Small intestine (tissue), 7 donors: ENCODE measurements around the gene TMEM170A. TPM values are rescaled to one million over a fixed set of nuclear protein-coding genes. Genes with fewer than 3 reads are reported as not detected.

Experiments
- DNase-seq, 2 donors: peaks; one replicate each; pipeline versions ENCODE4 v3.0.0 to v3.0.0-alpha.2; 2013
- FAIRE-seq: peaks from 2 replicates; lab custom pipeline; 2012; peaks lifted over from hg19 to GRCh38; lab: Jason Lieb, UNC
- H3K27ac ChIP-seq, 3 donors: one replicate each; pipeline ENCODE4 v1.5.1; 2013; ENCODE audit warnings: low read length in 2 of 3, mild to moderate bottlenecking in 2 of 3, control low read depth in 1 of 3, inconsistent platforms in 1 of 3, low read depth in 1 of 3, moderate library complexity in 1 of 3
- H3K27me3 ChIP-seq, 3 donors: one replicate each; pipeline ENCODE4 v1.6.1; 2013; ENCODE audit warnings: low read length in 3 of 3, inconsistent platforms in 1 of 3; ENCODE audit not compliant: control insufficient read depth in 3 of 3, insufficient read depth in 3 of 3
- H3K36me3 ChIP-seq, 3 donors: one replicate each; pipeline ENCODE4 v1.6.1; 2013; ENCODE audit warnings: low read length in 3 of 3, inconsistent platforms in 1 of 3, low read depth in 1 of 3, mild to moderate bottlenecking in 1 of 3, moderate library complexity in 1 of 3; ENCODE audit not compliant: control insufficient read depth in 3 of 3, insufficient read depth in 2 of 3
- H3K4me1 ChIP-seq, 3 donors: one replicate each; pipeline ENCODE4 v1.6.1; 2013; ENCODE audit warnings: low read length in 2 of 3, inconsistent platforms in 1 of 3, low read depth in 1 of 3, mild to moderate bottlenecking in 1 of 3, moderate library complexity in 1 of 3; ENCODE audit not compliant: control insufficient read depth in 3 of 3, insufficient read depth in 2 of 3
- H3K4me3 ChIP-seq, 3 donors: one replicate each; pipeline ENCODE4 v1.5.1; 2013; ENCODE audit warnings: low read length in 3 of 3, control low read depth in 1 of 3, inconsistent platforms in 1 of 3, low read depth in 1 of 3, mild to moderate bottlenecking in 1 of 3, moderate library complexity in 1 of 3
- H3K9me3 ChIP-seq, 2 donors: one replicate each; pipeline ENCODE4 v1.6.1; 2013; ENCODE audit warnings: low read depth in 1 of 2, low read length in 1 of 2; ENCODE audit not compliant: control insufficient read depth in 2 of 2, insufficient read depth in 1 of 2
- WGBS, 3 donors: extraction: QIAGEN DNeasy Blood & Tissue Kit; methylation state at CpG; one replicate each; pipeline ENCODE4 v1.1.7; 2013; 5-methylcytosine and 5-hydroxymethylcytosine counted together
- polyA plus RNA-seq, 4 donors: library from polyadenylated mRNA; stranded (reverse) in 3 of 4; unstranded in 1 of 4; fragments of 200-250 nt in 3 of 4; fragments of 120-200 nt in 1 of 4; gene quantifications; one replicate each; pipeline versions ENCODE4 v1.2.1 to v1.2.3, GENCODE V29; 2013
- donor health status: healthy with polysubstance abuse.
- donor health status: control.
- donor health status: control.
- donor health status: Bipolar disorder and iron deficiency.
- donor health status: healthy.

Gene TMEM170A
- polyA plus RNA-seq, 4 donors, result 9.6 to 50.9 (median 15.5) TPM

- no peak overlapping the region for H3K4me3 ChIP-seq
- peaks cover 0 to 16% (median 7%) of the 10 kb centered on the region in 3 donors for H3K4me1 ChIP-seq
- H3K27me3 ChIP-seq, result no peaks in the 10 kb centered on the region
- DNase-seq (peak; percentile 81 to 85), FAIRE-seq (no peak)
- H3K9me3 ChIP-seq, result no peaks in the 10 kb centered on the region
- 15 to 65% (median 31%) methylated on average over 9 of the region's 9 CpGs for WGBS, 3 donors
- no peaks in the 10 kb centered on the region for H3K36me3 ChIP-seq
- H3K27ac ChIP-seq, result peak overlapping the region in 2 of 3 donors; percentile 36 to 40
Observed at GRCh38 chr16:75486014-75486675, 21.7 kb upstream of the TMEM170A start.

- Histone ChIP-seq H3K27me3 (no peaks in the 10 kb centered on the region), H3K36me3 (no peaks in the 10 kb centered on the region), H3K27ac (peak overlapping the region in 1 of 3 donors; percentile 40), H3K9me3 (no peaks in the 10 kb centered on the region), H3K4me3 (no peak overlapping the region), H3K4me1 (peaks cover 0 to 16% (median 7%) of the 10 kb centered on the region in 3 donors)
- DNase-seq (no peak), FAIRE-seq (no peak)
- 67 to 86% (median 81%) methylated on average over 7 of the region's 7 CpGs for WGBS, 3 donors
Observed at GRCh38 chr16:75485230-75486013, 20.9 kb upstream of the TMEM170A start.

GRCh38 chr16:75483222-75483621 lies 18.7 kb upstream of the TMEM170A start:
- no peak for FAIRE-seq
- no peaks in the 10 kb centered on the region for H3K27me3 ChIP-seq
- peaks cover 0 to 16% (median 7%) of the 10 kb centered on the region in 3 donors for H3K4me1 ChIP-seq
- H3K9me3 ChIP-seq, result no peaks in the 10 kb centered on the region
- peak in 1 of 2 donors; percentile 55 for DNase-seq
- H3K36me3 ChIP-seq, result no peaks in the 10 kb centered on the region
- 46 to 71% (median 66%) methylated on average over 2 of the region's 2 CpGs for WGBS, 3 donors
- H3K27ac ChIP-seq, result no peak overlapping the region
- no peak overlapping the region for H3K4me3 ChIP-seq

- FAIRE-seq (no peak), DNase-seq (no peak)
- H3K4me3 ChIP-seq, result no peak overlapping the region
- H3K27ac ChIP-seq, result no peak overlapping the region
- no peaks in the 10 kb centered on the region for H3K36me3 ChIP-seq
- 67 to 81% (median 73%) methylated on average over 14 of the region's 14 CpGs for WGBS, 3 donors
- no peaks in the 10 kb centered on the region for H3K27me3 ChIP-seq
- no peaks in the 10 kb centered on the region for H3K9me3 ChIP-seq
- peaks cover 0 to 16% (median 7%) of the 10 kb centered on the region in 3 donors for H3K4me1 ChIP-seq
Observed at GRCh38 chr16:75482434-75483205, 18.1 kb upstream of the TMEM170A start.

GRCh38 chr16:75481475-75481874 lies 17.0 kb upstream of the TMEM170A start:
- no peaks in the 10 kb centered on the region for H3K9me3 ChIP-seq
- H3K27ac ChIP-seq, result no peak overlapping the region
- H3K4me1 ChIP-seq, result peaks cover 0 to 8% (median 3%) of the 10 kb centered on the region in 3 donors
- no peaks in the 10 kb centered on the region for H3K27me3 ChIP-seq
- H3K36me3 ChIP-seq, result no peaks in the 10 kb centered on the region
- DNase-seq, result no peak
- no peak overlapping the region for H3K4me3 ChIP-seq
- FAIRE-seq, result no peak
- 85 to 93% (median 86%) methylated on average over 7 of the region's 7 CpGs for WGBS, 3 donors

GRCh38 chr16:75479421-75479990 lies 15.0 kb upstream of the TMEM170A start:
- DNase-seq (no peak), FAIRE-seq (no peak)
- no peak overlapping the region for H3K27ac ChIP-seq
- no peaks in the 10 kb centered on the region for H3K9me3 ChIP-seq
- WGBS, 3 donors, result 95 to 97% (median 97%) methylated on average over 43 to 47 of the region's 47 CpGs
- no peaks in the 10 kb centered on the region for H3K27me3 ChIP-seq
- H3K4me1 ChIP-seq, result no peaks in the 10 kb centered on the region
- no peak overlapping the region for H3K4me3 ChIP-seq
- no peaks in the 10 kb centered on the region for H3K36me3 ChIP-seq

- Histone ChIP-seq H3K27ac (no peak overlapping the region), H3K36me3 (no peaks in the 10 kb centered on the region), H3K9me3 (no peaks in the 10 kb centered on the region), H3K4me1 (no peaks in the 10 kb centered on the region), H3K4me3 (no peak overlapping the region), H3K27me3 (no peaks in the 10 kb centered on the region)
- DNase-seq, result no peak
- WGBS, 3 donors, result 96 to 97% (median 96%) methylated on average over 74 to 80 of the region's 80 CpGs
- no peak for FAIRE-seq
Observed at GRCh38 chr16:75478480-75479345, 14.2 kb upstream of the TMEM170A start.
